HG03432 (cell line): Measurements from ENCODE around the gene RPS15.
"Not testable (repeated sequence)": the region's sequence is repeated elsewhere in the genome, so short reads cannot be mapped to it uniquely, and the experiment has no call there.

Experiments used
- ATAC-seq: cut with Tn5 transposase; IDR thresholded peaks from one replicate; pipeline ENCODE4 v1.9.1; 2021; ENCODE audit warnings: mild to moderate bottlenecking, moderate library complexity; ENCODE audit not compliant: unreplicated experiment

RPS15 gene

GRCh38 chr19:1433119-1434039 is 4.8 kb upstream of the RPS15 start:
- ATAC-seq = no peak

GRCh38 chr19:1434040-1434366 is 4.2 kb upstream of the RPS15 start:
- ATAC-seq = no peak

GRCh38 chr19:1434577-1435060 is 3.6 kb upstream of the RPS15 start:
- ATAC-seq = no peak

- ATAC-seq = no peak
Measured at GRCh38 chr19:1435378-1435989, 2.7 kb upstream of the RPS15 start.

GRCh38 chr19:1437609-1438008 is 587 bp upstream of the RPS15 start:
- ATAC-seq = no peak

GRCh38 chr19:1438933-1439354 is 748 bp downstream of the RPS15 start:
- ATAC-seq = no peak

GRCh38 chr19:1439525-1440417 is 1.6 kb downstream of the RPS15 start:
- not testable (repeated sequence) for ATAC-seq

GRCh38 chr19:1440418-1440801 is 2.2 kb downstream of the RPS15 start:
- ATAC-seq = no peak

GRCh38 chr19:1441022-1441426 is 2.8 kb downstream of the RPS15 start:
- ATAC-seq = no peak

GRCh38 chr19:1441677-1442438 is 3.7 kb downstream of the RPS15 start:
- no peak for ATAC-seq

GRCh38 chr19:1445185-1445931 is 7.2 kb downstream of the RPS15 start:
- peak; percentile 77 for ATAC-seq

GRCh38 chr19:1445932-1446712 is 7.9 kb downstream of the RPS15 start:
- ATAC-seq = no peak

- no peak for ATAC-seq
Measured at GRCh38 chr19:1446713-1447481, 8.7 kb downstream of the RPS15 start.

- no peak for ATAC-seq
Measured at GRCh38 chr19:1447504-1447903, 9.3 kb downstream of the RPS15 start.

GRCh38 chr19:1447944-1448343 is 9.7 kb downstream of the RPS15 start:
- no peak for ATAC-seq

GRCh38 chr19:1449467-1450442 is 11.6 kb downstream of the RPS15 start, which contains the start of gene APC2:
Gene APC2, plus strand, starts transcription at chr19:1450121. Its CDS starts 2,881 bp downstream, at chr19:1453002.
- ATAC-seq = no peak
